PC-9 (cell line): ENCODE data around the gene MST1. TPM values are rescaled to one million over a fixed set of nuclear protein-coding genes. Genes with fewer than 3 reads are reported as not detected.

ENCODE experiments used
- BruUV-seq: library from RNA; stranded (reverse); fragments of 400-500 nt; replicated peaks from 2 replicates; lab custom pipeline; 2021; lab: Mats Ljungman, UMichigan
- CTCF ChIA-PET: fragments of 300-600 bp; sonication (Branson Sonifier 250); formaldehyde crosslinking; loops from one replicate; lab custom pipeline; 2022; ENCODE audit warnings: antibody characterized with exemption; lab: Charles Lee
- POLR2A ChIA-PET: fragments of 300-600 bp; sonication (Branson Sonifier 250); formaldehyde crosslinking; loops from one replicate; lab custom pipeline; 2022; ENCODE audit warnings: antibody characterized with exemption; ENCODE audit not compliant: unreplicated experiment; lab: Charles Lee
- DNase-seq, 2 experiments: peaks; one replicate each; pipeline versions ENCODE4 v3.0.0 to v3.0.0-alpha.2; 2015 to 2022; ENCODE audit warnings: mixed read lengths in 1 of 2
- H2AFZ ChIP-seq: fragments of 200-600 bp; sonication (generic); 2 replicates; pipeline ENCODE4 v1.8.1; 2017; ENCODE audit warnings: antibody characterized with exemption
- H3F3A ChIP-seq: fragments of 200-600 bp; sonication (generic); 2 replicates; pipeline ENCODE4 v1.8.1; 2017; ENCODE audit warnings: antibody characterized with exemption, mild to moderate bottlenecking, low read depth; ENCODE audit not compliant: insufficient read depth
- H3K27ac ChIP-seq: fragments of 200-600 bp; sonication (generic); 2 replicates; pipeline ENCODE4 v1.6.1; 2016; ENCODE audit warnings: mixed run types
- H3K27me3 ChIP-seq: fragments of 200-600 bp; sonication (generic); 2 replicates; pipeline ENCODE4 v1.6.1; 2016; ENCODE audit warnings: low read depth, mixed run types; ENCODE audit not compliant: insufficient read depth
- H3K36me3 ChIP-seq: fragments of 200-600 bp; sonication (generic); 2 replicates; pipeline ENCODE4 v1.6.1; 2016; ENCODE audit warnings: low read depth, mixed run types
- H3K4me1 ChIP-seq: fragments of 200-600 bp; sonication (generic); replicated peaks from 2 replicates; pipeline ENCODE4 v1.6.1; 2016; ENCODE audit warnings: mixed run types; ENCODE audit not compliant: insufficient read depth
- H3K4me2 ChIP-seq: fragments of 200-600 bp; sonication (generic); 2 replicates; pipeline ENCODE4 v1.6.1; 2017; ENCODE audit warnings: mixed run types
- H3K4me3 ChIP-seq: fragments of 200-600 bp; sonication (generic); 2 replicates; pipeline ENCODE4 v1.6.1; 2016; ENCODE audit warnings: mixed run types
- H3K79me2 ChIP-seq: fragments of 200-600 bp; sonication (generic); 2 replicates; pipeline ENCODE4 v1.6.1; 2017; ENCODE audit warnings: low read depth, mixed run types
- H3K9me2 ChIP-seq: fragments of 200-600 bp; sonication (generic); 2 replicates; pipeline ENCODE4 v1.8.1; 2017; ENCODE audit warnings: mild to moderate bottlenecking; ENCODE audit not compliant: insufficient read depth
- H3K9me3 ChIP-seq: fragments of 200-600 bp; sonication (generic); 2 replicates; pipeline ENCODE4 v1.8.1; 2016; ENCODE audit warnings: low read depth; ENCODE audit not compliant: insufficient read depth
- H4K20me1 ChIP-seq: fragments of 200-600 bp; sonication (generic); 2 replicates; pipeline ENCODE4 v1.8.1; 2017; ENCODE audit not compliant: insufficient read depth
- CTCF ChIP-seq: fragments of 200-600 bp; sonication (generic); conservative IDR thresholded peaks from 2 replicates; pipeline ENCODE4 v1.6.1; 2017; ENCODE audit warnings: mixed run types, antibody characterized with exemption, mild to moderate bottlenecking, moderate library complexity
- EZH2 ChIP-seq: fragments of 200-600 bp; sonication (generic); IDR thresholded peaks from 2 replicates; pipeline ENCODE4 v1.8.0; 2017; ENCODE audit warnings: antibody characterized with exemption, low read depth
- intact Hi-C: fragments of 100-400 bp; cut with micrococcal nuclease; formaldehyde crosslinking; loops from one replicate; pipeline ENCODE4 v1.10.0; 2022; ENCODE audit not compliant: unreplicated experiment
- total RNA-seq: library from RNA; stranded (reverse); gene quantifications from 2 replicates; pipeline ENCODE4 v1.2.3, GENCODE V29; 2021

The MST1 gene
- total RNA-seq, 1 experiment from 2014 or later: 10.4 TPM

GRCh38 chr3:49652903-49653415 lies 36.3 kb downstream of the MST1 start:
- Histone ChIP-seq H3K27ac (no peak overlapping the region), H3F3A (no peaks in the 10 kb centered on the region), H3K36me3 (no peaks in the 10 kb centered on the region), H3K9me3 (no peaks in the 10 kb centered on the region), H2AFZ (no peak overlapping the region), H3K9me2 (no peaks in the 10 kb centered on the region), H3K4me3 (no peak overlapping the region), H3K4me2 (no peak overlapping the region), H3K4me1 (no peaks in the 10 kb centered on the region), H3K79me2 (no peaks in the 10 kb centered on the region), H4K20me1 (no peaks in the 10 kb centered on the region), H3K27me3 (no peaks in the 10 kb centered on the region)
- intact Hi-C loops: no loop called here
- ChIA-PET POLR2A (no interaction called here), CTCF (no interaction called here)
- TF ChIP-seq CTCF (no peak), EZH2 (no peak)
- no TSS peak for BruUV-seq
- no peak for DNase-seq

GRCh38 chr3:49652218-49652902 lies 36.9 kb downstream of the MST1 start:
- H3K4me2 ChIP-seq: no peak overlapping the region
- POLR2A ChIA-PET: no interaction called here
- no peaks in the 10 kb centered on the region for H3K4me1 ChIP-seq
- no peaks in the 10 kb centered on the region for H3K36me3 ChIP-seq
- H3K4me3 ChIP-seq: no peak overlapping the region
- no peaks in the 10 kb centered on the region for H3F3A ChIP-seq
- no peaks in the 10 kb centered on the region for H3K9me2 ChIP-seq
- intact Hi-C loops: no loop called here
- H4K20me1 ChIP-seq: no peaks in the 10 kb centered on the region
- H3K79me2 ChIP-seq: no peaks in the 10 kb centered on the region
- DNase-seq: no peak
- BruUV-seq: no TSS peak
- no peak overlapping the region for H2AFZ ChIP-seq
- TF ChIP-seq EZH2 (no peak), CTCF (no peak)
- H3K27ac ChIP-seq: no peak overlapping the region
- CTCF ChIA-PET: no interaction called here
- no peaks in the 10 kb centered on the region for H3K27me3 ChIP-seq
- H3K9me3 ChIP-seq: no peaks in the 10 kb centered on the region

GRCh38 chr3:49650637-49651036 lies 38.6 kb downstream of the MST1 start:
- no peaks in the 10 kb centered on the region for H3K27me3 ChIP-seq
- intact Hi-C loops: no loop called here

More at GRCh38 chr3:49650637-49651036, 38.6 kb downstream of the MST1 start:
- no peak overlapping the region for H3K27ac ChIP-seq
- DNase-seq: no peak
- H4K20me1 ChIP-seq: no peaks in the 10 kb centered on the region
- no peaks in the 10 kb centered on the region for H3K9me3 ChIP-seq
- CTCF ChIA-PET: no interaction called here
- POLR2A ChIA-PET: no interaction called here
- no peaks in the 10 kb centered on the region for H3K4me1 ChIP-seq
- H3F3A ChIP-seq: no peaks in the 10 kb centered on the region
- H3K4me3 ChIP-seq: no peak overlapping the region
- no peak overlapping the region for H2AFZ ChIP-seq
- BruUV-seq: no TSS peak
- H3K79me2 ChIP-seq: no peaks in the 10 kb centered on the region
- no peaks in the 10 kb centered on the region for H3K36me3 ChIP-seq
- no peaks in the 10 kb centered on the region for H3K9me2 ChIP-seq
- H3K4me2 ChIP-seq: no peak overlapping the region
- no peak for TF ChIP-seq EZH2
- TF ChIP-seq CTCF: no peak
